GM12874 (cell line): ENCODE data around the gene HSD17B13.

Experiments
- CTCF ChIP-seq: IDR thresholded peaks from 2 replicates; pipeline ENCODE4 v1.5.1; 2011; ENCODE audit warnings: low read depth, mild to moderate bottlenecking, control low read depth, low read length, moderate library complexity; ENCODE audit not compliant: insufficient read depth

Gene HSD17B13, protein sequence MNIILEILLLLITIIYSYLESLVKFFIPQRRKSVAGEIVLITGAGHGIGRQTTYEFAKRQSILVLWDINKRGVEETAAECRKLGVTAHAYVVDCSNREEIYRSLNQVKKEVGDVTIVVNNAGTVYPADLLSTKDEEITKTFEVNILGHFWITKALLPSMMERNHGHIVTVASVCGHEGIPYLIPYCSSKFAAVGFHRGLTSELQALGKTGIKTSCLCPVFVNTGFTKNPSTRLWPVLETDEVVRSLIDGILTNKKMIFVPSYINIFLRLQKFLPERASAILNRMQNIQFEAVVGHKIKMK

DNA sequence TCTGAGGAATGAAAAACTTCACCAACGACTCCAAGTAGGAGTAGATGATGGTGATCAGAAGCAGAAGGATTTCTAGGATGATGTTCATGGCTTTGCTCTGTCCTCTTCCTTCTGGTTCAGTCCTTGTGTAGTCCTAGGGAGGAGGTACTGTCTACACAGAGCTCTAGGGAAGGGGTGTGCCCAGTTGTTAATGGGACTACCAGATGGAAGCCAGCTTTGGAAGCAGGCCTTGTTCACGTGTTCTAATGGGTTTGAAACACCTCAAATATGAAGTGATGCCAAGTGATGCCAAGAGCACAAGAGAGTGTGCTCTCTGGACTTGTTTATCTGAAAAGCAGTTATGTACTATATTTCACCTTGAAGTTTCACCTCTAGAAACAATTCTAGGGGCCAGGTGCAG lies at the start of gene HSD17B13:
TSS of gene HSD17B13 (minus strand) at position 129 of the 400 bp plus-strand sequence. CDS start at position 88, 41 bp downstream.
- TF ChIP-seq CTCF = no peak

GRCh38 chr4:87370068-87370467 lies 47.4 kb upstream of the HSD17B13 start:
- no peak for TF ChIP-seq CTCF

DNA sequence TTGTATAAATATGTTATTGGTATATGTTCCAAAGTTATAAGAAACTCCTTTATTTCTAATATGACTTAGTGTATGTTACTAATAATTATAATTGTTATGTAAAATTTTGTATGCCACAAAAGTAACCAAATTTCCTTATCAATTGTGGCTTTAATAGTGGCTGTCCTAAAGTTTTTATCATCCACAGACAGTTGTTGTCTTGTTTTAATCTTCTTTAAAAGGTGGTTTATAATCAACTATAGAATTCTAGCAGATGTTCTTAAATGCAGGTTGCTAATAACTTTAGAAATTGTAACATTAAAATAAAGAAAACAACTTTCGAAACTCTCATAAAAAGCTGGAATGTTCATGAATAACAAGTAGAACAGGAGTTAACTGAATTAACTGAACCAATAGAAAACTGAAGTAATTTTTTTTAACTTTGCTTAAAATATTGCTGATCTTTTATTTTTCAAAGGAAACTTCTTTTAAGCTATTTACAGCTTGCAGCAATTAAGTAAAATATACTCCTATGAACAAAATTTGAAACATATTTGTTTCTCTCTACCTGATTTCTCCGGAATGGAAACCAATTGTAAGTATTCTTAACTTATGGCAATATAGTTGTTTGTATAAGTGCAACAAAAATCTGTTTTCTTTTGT lies 44.0 kb upstream of the HSD17B13 start:
- TF ChIP-seq CTCF = no peak

- TF ChIP-seq CTCF = no peak
Measured at GRCh38 chr4:87365348-87365747, 42.7 kb upstream of the HSD17B13 start.

- TF ChIP-seq CTCF = no peak
Measured at GRCh38 chr4:87363552-87363951, 40.9 kb upstream of the HSD17B13 start.

DNA sequence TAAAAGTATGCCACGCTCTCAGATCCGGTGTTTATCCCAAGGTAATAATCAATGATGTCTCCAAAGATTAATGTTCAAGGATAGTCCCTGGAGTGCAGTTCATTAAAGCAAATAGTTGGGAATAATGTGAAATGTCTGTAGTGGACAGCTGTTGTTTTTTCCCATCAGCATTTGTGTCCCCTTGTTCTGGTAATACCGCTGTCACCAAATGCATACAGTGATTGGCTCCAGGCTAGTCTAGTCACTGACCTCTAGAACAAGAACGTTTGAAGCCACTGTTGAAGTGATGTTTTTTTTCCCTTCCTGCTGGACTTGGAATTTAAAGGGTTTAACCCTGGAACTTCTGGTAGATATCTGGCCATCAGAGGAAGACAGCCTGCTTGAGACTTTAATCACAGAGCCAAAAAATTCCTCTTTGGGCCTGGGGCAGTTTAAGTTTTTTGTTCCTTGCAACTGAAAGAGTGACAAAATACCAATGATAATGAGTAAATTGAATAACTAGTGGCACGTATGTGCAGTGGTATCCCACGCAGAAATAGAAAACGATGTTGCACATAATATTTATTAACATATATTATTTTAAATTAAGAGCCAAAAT lies 37.8 kb upstream of the HSD17B13 start:
- no peak for TF ChIP-seq CTCF

DNA sequence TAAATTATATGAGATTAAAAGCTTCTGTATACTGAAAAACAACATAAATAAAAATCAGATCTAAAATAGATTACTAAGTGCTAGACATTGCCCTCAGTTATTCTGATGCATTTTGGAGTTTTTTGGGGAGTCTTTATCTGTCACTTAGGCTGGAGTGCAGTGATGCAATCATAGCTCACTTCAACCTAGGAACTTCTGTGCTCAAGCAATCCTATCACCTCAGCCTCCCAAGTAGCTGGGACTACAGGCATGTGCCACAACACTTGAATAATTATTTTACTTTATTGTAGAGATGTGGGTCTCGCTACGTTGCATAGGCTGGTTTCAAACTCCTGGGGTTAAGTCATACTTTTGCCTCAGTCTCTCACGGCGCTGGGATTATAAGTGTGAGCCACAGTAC lies 36.6 kb upstream of the HSD17B13 start:
- TF ChIP-seq CTCF = no peak
